ENCODE data around the gene APPL2.
"Not testable (repeated sequence)": the region's sequence is repeated elsewhere in the genome, so short reads cannot be mapped to it uniquely, and the experiment has no call there.

The APPL2 gene

GRCh38 chr12:105235732-105236476 lies at the start of gene APPL2:
Gene APPL2 (minus strand): TSS chr12:105236174. CDS start chr12:105236012, 162 bp downstream.
- DNase-seq, result peak; percentile 76

GRCh38 chr12:105285378-105285777 lies 49.4 kb upstream of the APPL2 start:
- no peak for DNase-seq

- no peak for DNase-seq
Observed at GRCh38 chr12:105281694-105282049, 45.7 kb upstream of the APPL2 start.

GRCh38 chr12:105280966-105281693 lies 45.2 kb upstream of the APPL2 start:
- DNase-seq, result no peak

GRCh38 chr12:105279460-105280056 lies 43.6 kb upstream of the APPL2 start:
- DNase-seq, result peak; percentile 3

GRCh38 chr12:105278043-105278697 lies 42.2 kb upstream of the APPL2 start:
- no peak for DNase-seq

GRCh38 chr12:105275997-105276733 lies 40.2 kb upstream of the APPL2 start:
- no peak for DNase-seq

- no peak for DNase-seq
Observed at GRCh38 chr12:105274571-105274970, 38.6 kb upstream of the APPL2 start.

GRCh38 chr12:105273601-105274000 lies 37.6 kb upstream of the APPL2 start:
- no peak for DNase-seq

GRCh38 chr12:105272814-105273416 lies 36.9 kb upstream of the APPL2 start:
- DNase-seq, result no peak

- DNase-seq, result no peak
Observed at GRCh38 chr12:105272152-105272551, 36.2 kb upstream of the APPL2 start.

GRCh38 chr12:105271364-105271763 lies 35.4 kb upstream of the APPL2 start:
- DNase-seq, result no peak

GRCh38 chr12:105270671-105271255 lies 34.8 kb upstream of the APPL2 start:
- DNase-seq, result no peak

- DNase-seq, result no peak
Observed at GRCh38 chr12:105267711-105268110, 31.7 kb upstream of the APPL2 start.

- no peak for DNase-seq
Observed at GRCh38 chr12:105264771-105265170, 28.8 kb upstream of the APPL2 start.

- DNase-seq, result no peak
Observed at GRCh38 chr12:105262461-105263184, 26.6 kb upstream of the APPL2 start.

GRCh38 chr12:105261010-105261409 lies 25.0 kb upstream of the APPL2 start:
- DNase-seq, result no peak

GRCh38 chr12:105259226-105259625 lies 23.3 kb upstream of the APPL2 start:
- DNase-seq, result no peak

- no peak for DNase-seq
Observed at GRCh38 chr12:105257321-105257728, 21.4 kb upstream of the APPL2 start.

- DNase-seq, result no peak
Observed at GRCh38 chr12:105256921-105257320, 20.9 kb upstream of the APPL2 start.

- not testable (repeated sequence) for DNase-seq
Observed at GRCh38 chr12:105256431-105256830, 20.5 kb upstream of the APPL2 start.
